Fibroblast of peridontal ligament (primary cell): ENCODE measurements around the gene PARVA.
A peak's percentile ranks its signal among the peaks of the same experiment; 100 is the strongest.
"Not testable (repeated sequence)": the region's sequence is repeated elsewhere in the genome, so short reads cannot be mapped to it uniquely, and the experiment has no call there.

Experiments
- DNase-seq: peaks from one replicate; pipeline ENCODE4 v3.0.0-alpha.2; 2010; ENCODE audit errors: extremely low read depth

PARVA gene

DNA sequence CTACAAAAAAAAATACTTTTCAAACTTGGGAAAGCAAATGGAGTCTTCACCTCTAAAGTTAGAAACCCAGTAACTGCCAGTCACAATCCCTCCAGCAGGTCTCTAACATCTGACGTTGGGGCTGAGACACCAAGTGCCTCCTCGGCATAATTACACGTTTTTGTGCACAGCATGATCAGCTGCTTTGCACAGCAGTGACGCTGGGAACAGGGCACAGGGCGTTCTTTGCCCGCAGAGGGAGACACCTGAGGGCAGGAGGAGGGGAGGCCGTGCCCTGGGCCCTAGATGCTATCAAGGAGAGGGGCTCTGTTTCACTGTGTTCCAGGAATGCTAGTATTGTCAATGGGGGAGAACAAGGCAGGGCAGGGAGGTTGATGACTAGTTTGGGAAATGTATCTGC, 120.1 kb downstream of the PARVA start:
- no peak for DNase-seq

DNA sequence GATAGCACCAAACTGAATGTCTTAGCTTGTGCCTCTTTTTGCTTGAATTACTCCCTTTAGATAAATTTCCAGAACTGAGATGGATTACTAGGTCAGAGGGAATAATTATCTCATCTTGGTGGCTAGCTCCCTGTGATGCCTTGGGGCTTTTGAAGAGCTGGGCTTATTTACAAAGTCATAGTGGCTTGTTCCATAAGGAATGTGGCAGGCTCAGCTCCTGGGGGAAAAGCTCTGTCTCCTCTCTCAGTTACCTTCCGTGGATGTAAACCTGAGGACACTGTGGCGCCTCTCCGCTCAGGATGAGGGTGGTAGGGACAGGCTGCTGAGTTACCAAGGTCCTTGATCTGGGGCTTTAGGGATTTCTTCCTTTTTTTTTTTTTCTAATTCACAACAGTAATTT, 121.7 kb downstream of the PARVA start:
- DNase-seq = no peak

GRCh38 chr11:12502046-12502445, 124.7 kb downstream of the PARVA start:
- peak; percentile 79 for DNase-seq

DNA sequence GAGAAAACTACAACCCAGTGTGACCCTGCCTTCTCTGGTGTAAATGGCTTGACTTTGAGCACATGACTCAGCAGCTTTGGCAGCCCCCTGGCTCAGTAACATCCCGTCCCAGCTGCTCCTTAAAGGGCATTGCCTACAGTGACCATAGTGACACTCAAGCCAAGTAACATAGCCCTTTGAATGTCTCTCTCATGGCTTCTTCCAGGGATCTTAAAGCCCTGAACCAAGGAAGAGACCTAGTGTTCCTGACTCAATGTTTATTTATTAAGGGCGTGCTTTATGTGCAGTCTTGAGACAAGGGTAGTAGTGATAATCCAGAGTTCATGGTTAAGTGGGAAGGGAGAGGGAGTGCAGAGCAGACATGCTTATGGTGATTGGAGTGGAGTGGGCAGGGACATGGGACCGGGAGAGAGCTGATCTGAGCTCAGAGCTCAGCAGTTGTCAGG, 125.7 kb downstream of the PARVA start:
- no peak for DNase-seq

- DNase-seq = no peak
These were observed 126.5 kb downstream of the PARVA start for GRCh38 chr11:12503886-12504285.

DNA sequence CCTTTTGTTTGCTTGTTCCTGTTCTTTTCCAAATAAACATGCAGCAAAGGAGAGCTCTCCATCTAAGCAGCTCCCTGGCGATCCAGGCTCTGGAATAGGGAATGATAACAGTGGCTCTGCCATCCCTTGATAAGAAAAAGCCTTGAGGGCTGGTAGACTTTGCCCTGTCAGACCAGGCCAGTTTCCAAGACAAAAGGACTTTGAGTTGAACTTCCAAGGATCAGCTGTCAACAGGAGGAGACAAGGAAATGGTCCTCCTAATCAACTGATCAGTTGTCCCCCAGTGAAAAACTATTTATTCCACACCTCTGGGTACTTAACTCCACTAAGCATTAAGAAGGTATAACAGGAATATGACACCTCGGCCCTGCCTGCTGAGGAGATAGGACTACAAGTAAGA, 127.8 kb downstream of the PARVA start:
- no peak for DNase-seq

GRCh38 chr11:12506404-12506921, 129.1 kb downstream of the PARVA start:
- DNase-seq = peak; percentile 54

DNA sequence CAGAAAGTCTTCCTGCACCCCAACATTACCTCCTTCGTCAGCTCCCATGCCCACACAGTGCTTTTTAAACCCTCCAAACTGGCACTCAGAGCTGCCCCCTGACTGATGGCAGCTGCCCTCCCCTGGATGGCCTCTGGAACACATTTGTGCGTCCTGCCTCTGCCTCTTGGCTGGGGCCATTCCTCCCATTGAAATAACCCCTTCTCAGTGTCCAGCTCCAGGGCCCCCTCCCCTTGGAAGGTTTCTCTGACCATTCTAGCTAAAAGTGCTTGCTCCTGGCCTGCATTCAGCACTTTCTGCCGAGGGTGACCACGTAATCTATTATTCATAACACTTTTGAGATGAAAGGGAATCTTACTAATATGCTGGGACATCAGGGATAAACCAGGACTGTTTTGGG, 130.0 kb downstream of the PARVA start:
- DNase-seq = no peak

DNA sequence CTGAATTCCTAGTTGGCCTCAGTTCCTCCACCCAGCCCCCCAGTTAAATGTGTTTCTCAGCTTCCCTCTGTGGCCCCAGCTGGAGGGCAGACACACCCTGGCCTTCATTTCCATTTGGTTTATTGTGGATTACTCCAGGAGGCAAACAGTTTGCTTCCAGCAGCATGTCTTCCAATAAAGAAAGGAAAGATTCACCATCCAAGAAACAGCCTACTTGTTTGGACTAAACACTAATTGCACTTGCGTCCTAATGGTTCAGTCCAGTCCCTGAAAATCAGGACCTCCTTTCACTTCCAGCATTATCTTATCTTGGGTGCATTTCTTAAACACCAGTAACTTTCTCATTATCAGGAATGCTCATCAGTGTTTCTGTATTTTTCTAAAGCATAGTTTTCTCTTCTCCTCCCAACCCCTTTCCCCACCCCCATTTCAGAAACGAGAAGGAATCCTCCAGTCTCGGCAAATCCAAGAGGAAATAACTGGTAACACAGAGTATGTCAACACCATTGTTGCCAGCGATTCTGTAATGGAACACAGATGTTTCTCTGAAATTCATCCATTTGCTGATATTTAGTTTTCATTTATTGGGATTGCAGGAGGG, 130.9 kb downstream of the PARVA start:
- DNase-seq = peak; percentile 93

- no peak for DNase-seq
These were observed 132.0 kb downstream of the PARVA start for GRCh38 chr11:12509371-12509770.

GRCh38 chr11:12512132-12512531, 134.8 kb downstream of the PARVA start:
- DNase-seq = no peak

DNA sequence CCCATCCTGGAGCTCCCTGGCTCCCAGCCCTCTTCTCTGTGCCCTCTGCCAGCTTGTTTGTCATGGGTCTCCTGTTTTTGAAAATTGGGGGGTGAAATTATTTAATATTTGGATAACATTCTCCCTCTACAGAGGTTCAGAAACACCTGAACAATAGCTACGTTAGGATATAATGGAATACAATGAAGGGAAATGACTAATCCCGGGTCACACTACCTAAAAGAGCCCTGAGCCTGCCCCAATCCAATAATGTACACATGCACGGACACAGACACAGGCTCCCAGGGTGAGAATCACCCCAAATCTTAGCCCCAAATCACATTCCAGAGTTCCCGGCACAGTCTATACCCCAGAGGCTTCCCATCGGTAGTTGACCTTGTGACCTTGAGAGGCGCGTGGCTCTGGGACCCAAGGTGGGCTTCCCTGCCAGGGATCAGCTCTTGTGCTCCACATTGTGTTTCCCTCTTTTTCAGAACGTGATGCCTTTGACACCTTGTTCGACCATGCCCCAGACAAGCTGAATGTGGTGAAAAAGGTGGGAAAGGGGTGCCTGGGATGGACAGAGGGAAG, 135.5 kb downstream of the PARVA start:
- no peak for DNase-seq

DNA sequence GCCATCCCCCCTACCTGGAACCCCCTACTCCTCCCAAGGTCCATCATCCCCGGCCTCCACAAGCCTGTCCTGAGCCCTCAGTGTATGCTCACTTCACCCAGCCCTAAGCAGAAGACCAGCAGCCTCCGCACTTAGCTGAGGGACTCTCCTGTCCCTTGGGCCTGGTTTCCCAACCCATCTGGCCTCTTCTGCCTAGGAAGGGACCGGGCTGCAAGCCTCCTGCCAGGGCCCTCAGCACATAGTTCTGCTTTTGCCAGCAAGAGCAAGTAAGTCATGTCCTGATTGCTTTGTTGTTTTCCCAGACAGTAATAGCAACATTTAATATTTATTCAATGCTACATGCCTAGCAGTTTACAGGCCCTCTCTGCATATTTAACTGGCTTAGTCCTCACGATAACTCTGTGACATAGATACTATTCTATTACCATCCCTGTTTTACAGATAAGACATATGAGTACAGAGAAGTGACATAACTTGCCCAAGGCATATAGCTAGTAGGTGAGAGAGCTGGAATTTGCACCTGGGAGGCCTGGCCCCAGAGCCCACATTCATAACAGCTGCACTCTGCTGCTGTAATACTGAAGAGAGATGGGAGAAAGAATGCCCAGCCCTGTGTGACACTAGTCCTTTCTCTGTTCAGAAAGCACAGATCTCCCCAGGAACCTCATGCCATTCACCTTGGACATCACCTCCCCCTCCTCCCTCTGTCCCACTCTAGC, 139.2 kb downstream of the PARVA start:
- no peak for DNase-seq

GRCh38 chr11:12517306-12517705, 139.9 kb downstream of the PARVA start:
- no peak for DNase-seq

DNA sequence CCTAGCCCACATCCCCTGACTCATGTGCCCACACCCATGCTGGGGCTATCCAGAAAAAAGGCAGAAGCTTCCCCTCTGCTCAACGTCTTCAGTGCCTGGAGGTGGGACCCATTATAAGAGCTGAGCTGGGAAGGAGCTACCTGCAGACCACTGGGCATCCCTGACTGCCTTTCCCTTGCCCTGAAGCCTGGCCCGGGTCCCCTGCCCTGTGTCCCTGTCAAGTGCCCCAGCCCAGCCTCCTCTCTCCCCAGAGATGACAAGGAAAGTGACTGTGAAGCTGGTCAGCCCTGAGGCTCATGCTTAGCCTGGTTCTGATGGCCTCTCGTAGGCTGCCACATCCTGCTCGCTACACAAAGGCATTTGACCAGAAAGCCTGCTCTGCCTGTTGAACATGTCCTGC, 140.4 kb downstream of the PARVA start:
- no peak for DNase-seq

GRCh38 chr11:12518606-12519385, 141.4 kb downstream of the PARVA start:
- no peak for DNase-seq

DNA sequence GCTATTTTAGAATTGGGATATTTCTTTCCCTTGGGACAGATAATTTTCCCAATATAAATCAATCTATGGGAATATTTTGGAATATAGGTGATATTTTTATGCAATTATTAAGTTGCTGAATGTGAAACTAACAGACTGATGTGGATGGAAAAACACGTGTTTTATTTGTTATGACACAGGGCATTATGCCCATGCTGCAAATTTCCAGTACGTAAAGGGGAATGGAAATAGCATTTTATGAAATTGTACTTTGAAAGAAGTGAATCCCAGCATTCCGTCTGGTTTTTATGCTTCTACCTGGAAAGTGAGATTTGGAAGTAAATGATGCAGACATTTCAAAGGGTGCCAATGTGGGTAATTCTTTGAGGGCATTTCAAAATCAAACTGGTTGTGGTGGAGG, 142.7 kb downstream of the PARVA start:
- no peak for DNase-seq

- not testable (repeated sequence) for DNase-seq
These were observed 143.2 kb downstream of the PARVA start for GRCh38 chr11:12520576-12520975.

- peak; percentile 18 for DNase-seq
These were observed 146.0 kb downstream of the PARVA start for GRCh38 chr11:12523180-12523924.

- DNase-seq = no peak
These were observed 147.5 kb downstream of the PARVA start for GRCh38 chr11:12524865-12525264.

DNA sequence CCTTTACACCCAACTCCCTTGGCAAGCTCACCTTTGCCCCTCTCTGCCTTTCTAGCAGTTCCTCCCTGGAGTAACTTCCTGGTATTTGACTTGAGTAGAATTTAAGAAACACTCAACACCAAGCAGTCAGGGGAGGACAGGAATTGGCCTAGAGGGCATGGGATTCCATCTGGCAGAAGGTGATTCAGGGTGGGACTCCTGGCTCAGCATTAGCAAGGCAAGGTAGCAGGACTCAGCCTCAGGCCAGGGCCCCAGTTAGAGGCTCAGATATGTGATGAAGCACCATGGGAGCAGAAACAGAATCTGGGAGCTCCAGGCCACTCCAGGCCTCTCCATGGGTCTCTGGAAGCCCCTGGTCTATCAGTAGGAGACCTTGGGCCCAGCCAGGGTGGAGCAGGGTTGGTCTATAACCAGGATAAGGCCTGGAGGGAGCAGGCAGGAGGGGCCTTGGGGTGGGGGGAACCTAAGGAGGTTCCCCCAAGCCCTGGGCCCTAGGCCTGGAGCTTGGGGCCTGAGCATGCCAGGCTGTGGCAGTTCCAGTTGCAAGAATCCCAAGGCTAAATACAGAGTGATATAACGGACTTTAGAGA, 148.2 kb downstream of the PARVA start:
- no peak for DNase-seq
